Fibroblast of lung (primary cell): ENCODE results near the gene KIAA1328. TPM values are rescaled to one million over a fixed set of nuclear protein-coding genes. Genes with fewer than 3 reads are reported as not detected.

Source experiments
- DNase-seq, 2 donors: peaks; one replicate each; pipeline versions ENCODE4 v3.0.0 to v3.0.0-alpha.2; 2010; ENCODE audit warnings: low read depth in 2 of 2
- H2AFZ ChIP-seq: 2 replicates; pipeline ENCODE4 v1.5.1; 2012; ENCODE audit warnings: low read length, control low read depth, inconsistent platforms
- H3K27ac ChIP-seq: 2 replicates; pipeline ENCODE4 v1.5.1; 2011; ENCODE audit warnings: low read length, control low read depth; ENCODE audit not compliant: insufficient read depth
- H3K27me3 ChIP-seq: 2 replicates; pipeline ENCODE4 v1.5.1; 2011; ENCODE audit warnings: mild to moderate bottlenecking, low read length; ENCODE audit not compliant: control insufficient read depth, insufficient read depth
- H3K36me3 ChIP-seq: 2 replicates; pipeline ENCODE4 v1.5.1; 2011; ENCODE audit warnings: low read length; ENCODE audit not compliant: control insufficient read depth, insufficient read depth
- H3K4me1 ChIP-seq: 2 replicates; pipeline ENCODE4 v1.5.1; 2011; ENCODE audit warnings: low read length; ENCODE audit not compliant: control insufficient read depth, insufficient read depth; ENCODE audit errors: extremely low read depth
- H3K4me2 ChIP-seq: 2 replicates; pipeline ENCODE4 v1.5.1; 2011; ENCODE audit warnings: low read length, control low read depth; ENCODE audit not compliant: insufficient read depth; ENCODE audit errors: extremely low read depth
- H3K4me3 ChIP-seq, 4 experiments: fragments of 200-600 bp in 1 of 4; sonication (generic) in 1 of 4; replicated peaks in 1 of 4; 2 replicates each; pipeline ENCODE4 v1.5.1; 2011 to 2016; ENCODE audit warnings: low read length in 4 of 4, low read depth in 3 of 4, mild to moderate bottlenecking in 3 of 4, control low read depth in 2 of 4, inconsistent platforms in 1 of 4, mixed read lengths in 1 of 4; ENCODE audit not compliant: insufficient read depth in 1 of 4; ENCODE audit errors: control extremely low read depth in 1 of 4
- H3K79me2 ChIP-seq: 2 replicates; pipeline ENCODE4 v1.5.1; 2012; ENCODE audit warnings: mild to moderate bottlenecking, low read length, inconsistent platforms; ENCODE audit not compliant: control insufficient read depth, insufficient read depth
- H3K9ac ChIP-seq: 2 replicates; pipeline ENCODE4 v1.5.1; 2011; ENCODE audit warnings: mild to moderate bottlenecking, low read length, control low read depth; ENCODE audit not compliant: insufficient read depth
- H3K9me3 ChIP-seq: 2 replicates; pipeline ENCODE4 v1.5.1; 2012; ENCODE audit warnings: low read depth, low read length; ENCODE audit not compliant: control insufficient read depth, insufficient read depth
- H4K20me1 ChIP-seq: 2 replicates; pipeline ENCODE4 v1.5.1; 2011; ENCODE audit warnings: low read length; ENCODE audit not compliant: control insufficient read depth, insufficient read depth; ENCODE audit errors: extremely low read depth
- CTCF ChIP-seq, 2 donors: IDR thresholded peaks in 1 of 2; conservative IDR thresholded peaks in 1 of 2; 1 replicate in 1 of 2; 2 replicates in 1 of 2; pipeline ENCODE4 v1.5.1; 2011 to 2012; ENCODE audit warnings: low read length in 2 of 2, control low read depth in 1 of 2, inconsistent platforms in 1 of 2, low read depth in 1 of 2, mild to moderate bottlenecking in 1 of 2
- EZH2 ChIP-seq: IDR thresholded peaks from 2 replicates; pipeline ENCODE4 v1.5.1; 2012; ENCODE audit warnings: low read length, control low read depth, mild to moderate bottlenecking; ENCODE audit errors: missing control alignments
- polyA plus RNA-seq, 2 donors: library from polyadenylated mRNA; depleted of rRNA in 1 of 2; stranded (reverse) in 1 of 2; unstranded in 1 of 2; fragments of >200 nt; gene quantifications; 2 replicates each; pipeline ENCODE4 v1.2.1, GENCODE V29; 2011 to 2012; ENCODE audit warnings: missing spikeins in 1 of 2
- total RNA-seq: library from RNA; depleted of rRNA; stranded (reverse); fragments of >200 nt; gene quantifications from 2 replicates; pipeline ENCODE4 v1.2.1, GENCODE V29; 2014

The KIAA1328 gene
- total and polyA plus RNA-seq, 2 donors (not counting 1 experiment from before 2014, with no cell fraction given) = 4.3 to 4.5 TPM

- TF ChIP-seq EZH2 (no peak), CTCF (conservative IDR thresholded peaks at IDR 0.05 in 1 of 2, IDR thresholded peaks at IDR 0.05 in 1 of 2; ENCODE audit: low read depth in 1 of 2, low read length in 2 of 2) (no peak)
- Histone ChIP-seq H3K9me3 (no peaks in the 10 kb centered on the region), H3K4me1 (no peaks in the 10 kb centered on the region), H3K9ac (no peak overlapping the region), H3K27me3 (no peaks in the 10 kb centered on the region), H3K79me2 (no peaks in the 10 kb centered on the region), H2AFZ (no peak overlapping the region), H3K4me3 (no peak overlapping the region), H3K4me2 (no peak overlapping the region), H3K36me3 (no peaks in the 10 kb centered on the region), H3K27ac (no peak overlapping the region), H4K20me1 (no peaks in the 10 kb centered on the region)
- DNase-seq = no peak
These were observed 57.1 kb downstream of the KIAA1328 start for GRCh38 chr18:36885981-36886380.

GRCh38 chr18:36887114-36887513 lies 58.2 kb downstream of the KIAA1328 start:
- Histone ChIP-seq H3K4me1 (no peaks in the 10 kb centered on the region), H3K9me3 (no peaks in the 10 kb centered on the region), H3K27ac (no peak overlapping the region), H3K79me2 (no peaks in the 10 kb centered on the region), H3K36me3 (no peaks in the 10 kb centered on the region), H2AFZ (no peak overlapping the region), H3K9ac (no peak overlapping the region), H3K27me3 (no peaks in the 10 kb centered on the region), H4K20me1 (no peaks in the 10 kb centered on the region), H3K4me3 (no peak overlapping the region), H3K4me2 (no peak overlapping the region)
- DNase-seq = no peak
- TF ChIP-seq EZH2 (no peak), CTCF (conservative IDR thresholded peaks at IDR 0.05 in 1 of 2, IDR thresholded peaks at IDR 0.05 in 1 of 2; ENCODE audit: low read depth in 1 of 2, low read length in 2 of 2) (no peak)

GRCh38 chr18:36887864-36888263 lies 58.9 kb downstream of the KIAA1328 start:
- Histone ChIP-seq H3K9ac (no peak overlapping the region), H3K27ac (no peak overlapping the region)
- TF ChIP-seq CTCF (conservative IDR thresholded peaks at IDR 0.05 in 1 of 2, IDR thresholded peaks at IDR 0.05 in 1 of 2; ENCODE audit: low read depth in 1 of 2, low read length in 2 of 2) (no peak), EZH2 (no peak)

More at GRCh38 chr18:36887864-36888263, 58.9 kb downstream of the KIAA1328 start:
- DNase-seq = no peak
- Histone ChIP-seq H2AFZ (no peak overlapping the region), H3K79me2 (no peaks in the 10 kb centered on the region), H3K4me2 (no peak overlapping the region), H3K27me3 (no peaks in the 10 kb centered on the region), H3K4me3 (no peak overlapping the region), H3K9me3 (no peaks in the 10 kb centered on the region), H3K4me1 (no peaks in the 10 kb centered on the region), H4K20me1 (no peaks in the 10 kb centered on the region), H3K36me3 (no peaks in the 10 kb centered on the region)
